Measurements from ENCODE around the gene CASZ1. TPM values are rescaled to one million over a fixed set of nuclear protein-coding genes. Genes with fewer than 3 reads are reported as not detected.

Gene CASZ1
- polyA plus RNA-seq, 4 donors: 14.1 to 24.5 (median 19.9) TPM

- DNase-seq (ENCODE audit: low read depth in 4 of 4, low spot score in 3 of 4): no peak
Observed at GRCh38 chr1:10823000-10823401, 26.6 kb upstream of the CASZ1 start.

- DNase-seq (ENCODE audit: low read depth in 4 of 4, low spot score in 3 of 4): no peak
Observed at GRCh38 chr1:10821388-10821787, 24.9 kb upstream of the CASZ1 start.

- DNase-seq (ENCODE audit: low read depth in 4 of 4, low spot score in 3 of 4): no peak
Observed at GRCh38 chr1:10820422-10820821, 24.0 kb upstream of the CASZ1 start.

- DNase-seq (ENCODE audit: low read depth in 4 of 4, low spot score in 3 of 4): no peak
Observed at GRCh38 chr1:10819198-10819901, 22.9 kb upstream of the CASZ1 start.

GRCh38 chr1:10818262-10819197, 22.1 kb upstream of the CASZ1 start:
- DNase-seq (ENCODE audit: low read depth in 4 of 4, low spot score in 3 of 4): no peak

GRCh38 chr1:10816743-10817369, 20.4 kb upstream of the CASZ1 start:
- DNase-seq (ENCODE audit: low read depth in 4 of 4, low spot score in 3 of 4): no peak

GRCh38 chr1:10816233-10816632, 19.8 kb upstream of the CASZ1 start:
- no peak for DNase-seq (ENCODE audit: low read depth in 4 of 4, low spot score in 3 of 4)

- no peak for DNase-seq (ENCODE audit: low read depth in 4 of 4, low spot score in 3 of 4)
Observed at GRCh38 chr1:10815858-10816195, 19.4 kb upstream of the CASZ1 start.

GRCh38 chr1:10814976-10815857, 18.8 kb upstream of the CASZ1 start:
- DNase-seq (ENCODE audit: low read depth in 4 of 4, low spot score in 3 of 4): no peak

- DNase-seq (ENCODE audit: low read depth in 4 of 4, low spot score in 3 of 4): no peak
Observed at GRCh38 chr1:10814312-10814711, 17.9 kb upstream of the CASZ1 start.

- DNase-seq (ENCODE audit: low read depth in 4 of 4, low spot score in 3 of 4): no peak
Observed at GRCh38 chr1:10813799-10814198, 17.4 kb upstream of the CASZ1 start.

- DNase-seq (ENCODE audit: low read depth in 4 of 4, low spot score in 3 of 4): no peak
Observed at GRCh38 chr1:10812387-10812915, 16.0 kb upstream of the CASZ1 start.

GRCh38 chr1:10808441-10808840, 12.0 kb upstream of the CASZ1 start:
- no peak for DNase-seq (ENCODE audit: low read depth in 4 of 4, low spot score in 3 of 4)

GRCh38 chr1:10806966-10807365, 10.5 kb upstream of the CASZ1 start:
- DNase-seq (ENCODE audit: low read depth in 4 of 4, low spot score in 3 of 4): no peak

GRCh38 chr1:10803971-10804820, 7.8 kb upstream of the CASZ1 start:
- no peak for DNase-seq (ENCODE audit: low read depth in 4 of 4, low spot score in 3 of 4)

GRCh38 chr1:10802944-10803715, 6.7 kb upstream of the CASZ1 start:
- no peak for DNase-seq (ENCODE audit: low read depth in 4 of 4, low spot score in 3 of 4)

- DNase-seq (ENCODE audit: low read depth in 4 of 4, low spot score in 3 of 4): no peak
Observed at GRCh38 chr1:10800778-10801177, 4.3 kb upstream of the CASZ1 start.

- DNase-seq (ENCODE audit: low read depth in 4 of 4, low spot score in 3 of 4): no peak
Observed at GRCh38 chr1:10799726-10800125, 3.3 kb upstream of the CASZ1 start.
